ENCODE results near the gene ST8SIA1.

GRCh38 chr12:22217556-22217955 is 117.0 kb downstream of the ST8SIA1 start:
- TF ChIP-seq POLR2A (IDR thresholded peaks at IDR 0.05; ENCODE audit: low read length) (no peak), GATA1 (IDR thresholded peaks at IDR 0.05; ENCODE audit: low read depth, low read length) (no peak)

All from erythroblast (primary cell).